Measurements from ENCODE around the gene GPRC5D.

GRCh38 chr12:12897302-12897701 is 54.7 kb downstream of the GPRC5D start:
- TF ChIP-seq CTCF (IDR thresholded peaks at IDR 0.05; ENCODE audit: low read length) = no peak
- no peak for TF ChIP-seq EZH2 (IDR thresholded peaks at IDR 0.05; ENCODE audit: borderline replicate concordance, low read length)
